Prostate gland (tissue), 2 donors: Measurements from ENCODE around the gene NEURL1. TPM values are rescaled to one million over a fixed set of nuclear protein-coding genes. Genes with fewer than 3 reads are reported as not detected.

Experiments
- DNase-seq: peaks from one replicate; pipeline ENCODE4 v3.0.0-alpha.2; 2019; ENCODE audit warnings: low spot score
- H3K27ac ChIP-seq, 2 donors: fragments of 200-600 bp; sonication (generic); 2 replicates each; pipeline ENCODE4 v1.5.1; 2017 to 2019
- H3K27me3 ChIP-seq: fragments of 200-600 bp; sonication (generic); replicated peaks from 2 replicates; pipeline ENCODE4 v1.5.1; 2019; ENCODE audit not compliant: insufficient read depth
- H3K36me3 ChIP-seq, 2 donors: fragments of 200-600 bp; sonication (generic); 1 replicate in 1 of 2; 2 replicates in 1 of 2; pipeline versions ENCODE4 v1.5.1 to v1.8.1; 2017 to 2019
- H3K4me1 ChIP-seq: fragments of 200-600 bp; sonication (generic); replicated peaks from 2 replicates; pipeline ENCODE4 v1.5.1; 2019
- H3K4me3 ChIP-seq, 2 donors: fragments of 200-600 bp; sonication (generic); 2 replicates each; pipeline ENCODE4 v1.5.1; 2017 to 2019
- H3K9me3 ChIP-seq: fragments of 200-600 bp; sonication (generic); 2 replicates; pipeline ENCODE4 v1.5.1; 2017
- POLR2A ChIP-seq: fragments of 450-650 bp; IDR thresholded peaks from one replicate; pipeline ENCODE4 v1.6.1; 2016; ENCODE audit warnings: antibody characterized with exemption, mild to moderate bottlenecking
- POLR2AphosphoS5 ChIP-seq: sonication (generic); formaldehyde crosslinking; IDR thresholded peaks from one replicate; pipeline ENCODE4 v1.6.1; 2017; ENCODE audit warnings: antibody characterized with exemption
- WGBS: methylation state at CpG from one replicate; pipeline ENCODE4 v1.1.5; 2018; 5-methylcytosine and 5-hydroxymethylcytosine counted together
- intact Hi-C: fragments of 100-400 bp; cut with DNase I; formaldehyde crosslinking; loops from one replicate; pipeline ENCODE4 v1.14.2; 2022
- total RNA-seq, 2 donors: library from RNA; depleted of rRNA; stranded (reverse); fragments of >200 nt; gene quantifications; one replicate each; pipeline ENCODE4 v1.1.0, GENCODE V29; 2016
- TF ChIP-seq, protein P1 (sequence below), 4 experiments: fragments of 200-600 bp in 2 of 4; fragments of 450-650 bp in 2 of 4; sonication (generic) in 2 of 4; IDR thresholded peaks; 1 replicate in 3 of 4; 2 replicates in 1 of 4; pipeline ENCODE4 v1.5.1; 2016 to 2019; ENCODE audit warnings: antibody characterized with exemption in 4 of 4, mild to moderate bottlenecking in 2 of 4, moderate library complexity in 2 of 4

Gene NEURL1, protein sequence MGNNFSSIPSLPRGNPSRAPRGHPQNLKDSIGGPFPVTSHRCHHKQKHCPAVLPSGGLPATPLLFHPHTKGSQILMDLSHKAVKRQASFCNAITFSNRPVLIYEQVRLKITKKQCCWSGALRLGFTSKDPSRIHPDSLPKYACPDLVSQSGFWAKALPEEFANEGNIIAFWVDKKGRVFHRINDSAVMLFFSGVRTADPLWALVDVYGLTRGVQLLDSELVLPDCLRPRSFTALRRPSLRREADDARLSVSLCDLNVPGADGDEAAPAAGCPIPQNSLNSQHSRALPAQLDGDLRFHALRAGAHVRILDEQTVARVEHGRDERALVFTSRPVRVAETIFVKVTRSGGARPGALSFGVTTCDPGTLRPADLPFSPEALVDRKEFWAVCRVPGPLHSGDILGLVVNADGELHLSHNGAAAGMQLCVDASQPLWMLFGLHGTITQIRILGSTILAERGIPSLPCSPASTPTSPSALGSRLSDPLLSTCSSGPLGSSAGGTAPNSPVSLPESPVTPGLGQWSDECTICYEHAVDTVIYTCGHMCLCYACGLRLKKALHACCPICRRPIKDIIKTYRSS
- 10 to 100 TPM in 1 of 2 donors, under 1 TPM in 1; 0.96 to 10.5 TPM for total RNA-seq

DNA sequence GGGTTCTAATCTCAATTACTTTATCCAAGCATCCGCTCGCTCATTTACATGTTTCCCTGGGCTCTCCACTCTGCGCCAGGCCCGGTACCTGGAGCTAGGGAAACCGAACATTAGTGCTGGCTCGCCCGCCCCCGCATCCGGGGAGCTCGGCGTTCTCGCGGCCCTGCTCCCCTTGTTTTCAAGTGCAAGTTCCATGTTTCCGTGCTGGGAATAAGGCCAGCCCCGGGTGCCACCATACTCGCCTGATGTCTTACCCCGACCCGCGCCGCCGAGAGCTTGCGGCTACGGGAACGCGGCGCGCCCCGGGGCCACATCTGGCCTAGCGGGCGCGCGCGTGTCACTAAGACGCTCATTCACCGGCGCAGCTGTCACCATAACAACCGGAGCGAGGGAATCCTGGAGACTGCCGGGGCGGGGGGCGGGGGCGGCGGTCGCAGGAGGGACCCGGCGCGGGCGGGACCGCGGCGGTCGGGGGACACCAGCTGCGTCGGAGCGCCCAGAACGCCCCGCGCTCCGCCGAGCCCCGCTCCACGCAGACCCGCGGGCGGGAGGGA, at the start of gene NEURL1:
TSS of gene NEURL1 (plus strand) at position 344 of the 554 bp plus-strand sequence. CDS start 683 bp downstream, outside the sequence.
- H3K36me3 ChIP-seq = no peaks in the 10 kb centered on the region
- peaks cover 9% of the 10 kb centered on the region for H3K27me3 ChIP-seq
- intact Hi-C loops = no loop called here
- H3K4me3 ChIP-seq = peak within 1 kb of the TSS; percentile 38 to 49
- WGBS = 6% methylated on average over 28 of the region's 65 CpGs
- no peaks in the 10 kb centered on the region for H3K9me3 ChIP-seq
- TF ChIP-seq POLR2AphosphoS5 = no peak
- TF ChIP-seq, protein P1, sequence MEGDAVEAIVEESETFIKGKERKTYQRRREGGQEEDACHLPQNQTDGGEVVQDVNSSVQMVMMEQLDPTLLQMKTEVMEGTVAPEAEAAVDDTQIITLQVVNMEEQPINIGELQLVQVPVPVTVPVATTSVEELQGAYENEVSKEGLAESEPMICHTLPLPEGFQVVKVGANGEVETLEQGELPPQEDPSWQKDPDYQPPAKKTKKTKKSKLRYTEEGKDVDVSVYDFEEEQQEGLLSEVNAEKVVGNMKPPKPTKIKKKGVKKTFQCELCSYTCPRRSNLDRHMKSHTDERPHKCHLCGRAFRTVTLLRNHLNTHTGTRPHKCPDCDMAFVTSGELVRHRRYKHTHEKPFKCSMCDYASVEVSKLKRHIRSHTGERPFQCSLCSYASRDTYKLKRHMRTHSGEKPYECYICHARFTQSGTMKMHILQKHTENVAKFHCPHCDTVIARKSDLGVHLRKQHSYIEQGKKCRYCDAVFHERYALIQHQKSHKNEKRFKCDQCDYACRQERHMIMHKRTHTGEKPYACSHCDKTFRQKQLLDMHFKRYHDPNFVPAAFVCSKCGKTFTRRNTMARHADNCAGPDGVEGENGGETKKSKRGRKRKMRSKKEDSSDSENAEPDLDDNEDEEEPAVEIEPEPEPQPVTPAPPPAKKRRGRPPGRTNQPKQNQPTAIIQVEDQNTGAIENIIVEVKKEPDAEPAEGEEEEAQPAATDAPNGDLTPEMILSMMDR (IDR thresholded peaks at IDR 0.05) = no peak
- TF ChIP-seq POLR2A = no peak
- no peak for DNase-seq
- H3K27ac ChIP-seq = no peak within 1 kb of the TSS
- no peaks in the 10 kb centered on the region for H3K4me1 ChIP-seq

DNA sequence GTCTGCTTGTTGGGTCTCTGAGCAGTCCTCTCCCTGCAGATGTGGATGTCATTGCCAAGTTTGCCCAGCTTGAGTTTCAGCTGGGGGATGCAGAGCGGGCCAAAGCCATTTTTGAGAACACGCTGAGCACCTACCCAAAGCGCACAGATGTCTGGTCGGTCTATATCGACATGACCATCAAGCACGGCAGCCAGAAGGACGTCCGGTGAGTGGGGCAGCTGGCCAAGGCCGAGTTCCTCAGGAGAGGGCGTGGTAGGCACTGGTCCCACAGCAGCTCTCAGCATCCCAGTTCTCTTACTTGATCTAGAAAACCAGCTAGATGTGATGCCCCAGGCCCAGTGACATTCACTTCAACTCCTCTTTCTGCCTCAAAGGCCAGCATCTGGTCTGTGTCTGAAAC, 49.0 kb upstream of the NEURL1 start:
- H3K9me3 ChIP-seq = no peaks in the 10 kb centered on the region
- DNase-seq = no peak
- no peaks in the 10 kb centered on the region for H3K4me1 ChIP-seq
- WGBS = 80% methylated on average over 10 of the region's 10 CpGs
- intact Hi-C loops = no loop called here
- H3K4me3 ChIP-seq = no peak overlapping the region
- peak overlapping the region in 1 of 2 donors; percentile 68 for H3K27ac ChIP-seq
- no peak for TF ChIP-seq POLR2A
- TF ChIP-seq, protein P1 (IDR thresholded peaks at IDR 0.05) = no peak
- peaks cover 6 to 17% of the 10 kb centered on the region in 2 donors for H3K36me3 ChIP-seq
- H3K27me3 ChIP-seq = no peaks in the 10 kb centered on the region

DNA sequence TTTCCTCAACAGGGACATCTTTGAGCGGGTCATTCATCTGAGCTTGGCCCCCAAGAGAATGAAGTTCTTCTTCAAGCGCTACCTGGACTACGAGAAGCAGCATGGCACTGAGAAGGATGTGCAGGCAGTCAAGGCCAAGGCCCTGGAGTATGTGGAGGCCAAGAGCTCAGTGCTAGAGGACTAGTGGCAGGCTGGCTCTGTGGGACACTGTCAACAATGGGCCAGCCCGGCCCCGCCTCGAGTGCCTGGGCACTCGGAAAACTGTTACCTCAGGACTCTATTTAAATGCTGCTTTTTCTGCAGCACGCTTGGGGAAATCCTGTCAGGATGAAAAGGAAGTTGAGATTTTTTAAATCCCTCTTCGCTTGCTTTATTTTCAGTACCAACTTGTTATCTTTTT, 48.1 kb upstream of the NEURL1 start:
- no peaks in the 10 kb centered on the region for H3K9me3 ChIP-seq
- peak overlapping the region; percentile 64 to 68 for H3K27ac ChIP-seq
- H3K4me1 ChIP-seq = no peaks in the 10 kb centered on the region
- peaks cover 6 to 17% of the 10 kb centered on the region in 2 donors for H3K36me3 ChIP-seq
- no peaks in the 10 kb centered on the region for H3K27me3 ChIP-seq
- whole genome bisulfite sequencing = 88% methylated on average over 9 of the region's 9 CpGs
- no peak overlapping the region for H3K4me3 ChIP-seq
- TF ChIP-seq, protein P1 (IDR thresholded peaks at IDR 0.05) = no peak
- TF ChIP-seq POLR2A (no peak), POLR2AphosphoS5 (no peak)
- intact Hi-C loops = no loop called here
- no peak for DNase-seq

DNA sequence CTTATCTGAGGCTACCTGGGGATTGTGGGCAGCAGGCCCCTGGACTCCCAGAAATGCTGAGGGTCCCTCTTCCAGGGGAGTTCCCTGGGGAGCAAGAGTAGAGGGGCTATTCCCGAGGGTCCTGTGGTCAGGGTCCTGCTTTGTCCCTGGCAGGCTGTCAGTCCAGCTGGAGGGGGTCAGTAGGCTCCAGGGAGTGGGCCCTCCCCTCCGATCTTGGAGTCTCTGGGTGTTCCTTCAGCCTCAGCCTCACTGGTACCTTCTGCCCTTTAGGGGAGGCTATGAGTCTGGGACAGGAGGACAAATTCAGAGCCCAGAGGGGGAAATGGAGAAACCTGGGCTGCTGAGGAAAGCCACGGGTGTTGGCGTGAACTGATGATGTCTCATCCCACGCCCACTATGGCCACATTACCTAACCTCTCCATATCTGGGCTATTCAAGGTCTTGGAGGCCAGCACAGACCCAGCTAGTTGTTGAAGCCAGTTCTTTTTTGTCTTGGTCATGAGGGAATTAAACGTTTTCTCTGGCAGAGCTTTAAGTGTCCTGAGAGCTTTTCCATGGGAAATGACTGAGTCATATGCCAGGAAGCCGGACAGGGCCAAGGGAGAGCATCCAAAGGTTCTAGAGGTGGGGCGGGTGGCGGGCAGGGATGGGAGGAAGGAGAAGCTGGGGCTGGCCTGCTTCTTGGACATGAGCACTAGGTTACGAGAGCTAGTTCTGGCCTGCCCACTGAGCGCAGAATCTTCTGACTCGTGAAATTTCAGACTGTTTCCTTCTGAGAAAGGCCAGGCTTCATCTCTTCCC, 47.5 kb upstream of the NEURL1 start:
- WGBS = 43% methylated on average over 12 of the region's 12 CpGs
- H3K4me3 ChIP-seq = no peak overlapping the region
- H3K36me3 ChIP-seq = peaks cover 6 to 17% of the 10 kb centered on the region in 2 donors
- H3K9me3 ChIP-seq = no peaks in the 10 kb centered on the region
- H3K27ac ChIP-seq = peak overlapping the region; percentile 64 to 68
- no peaks in the 10 kb centered on the region for H3K4me1 ChIP-seq
- intact Hi-C loops = no loop called here
- TF ChIP-seq, protein P1 (IDR thresholded peaks at IDR 0.05) = no peak
- TF ChIP-seq POLR2AphosphoS5 = peak; percentile 47
- H3K27me3 ChIP-seq = no peaks in the 10 kb centered on the region
- no peak for DNase-seq
